Smooth muscle cell of the brain vasculature (primary cell): ENCODE data around the gene ARPP21.

Experiments
- DNase-seq: peaks from one replicate; pipeline ENCODE4 v3.0.0-alpha.2; 2012; ENCODE audit warnings: low read depth, low spot score

The ARPP21 gene

DNA sequence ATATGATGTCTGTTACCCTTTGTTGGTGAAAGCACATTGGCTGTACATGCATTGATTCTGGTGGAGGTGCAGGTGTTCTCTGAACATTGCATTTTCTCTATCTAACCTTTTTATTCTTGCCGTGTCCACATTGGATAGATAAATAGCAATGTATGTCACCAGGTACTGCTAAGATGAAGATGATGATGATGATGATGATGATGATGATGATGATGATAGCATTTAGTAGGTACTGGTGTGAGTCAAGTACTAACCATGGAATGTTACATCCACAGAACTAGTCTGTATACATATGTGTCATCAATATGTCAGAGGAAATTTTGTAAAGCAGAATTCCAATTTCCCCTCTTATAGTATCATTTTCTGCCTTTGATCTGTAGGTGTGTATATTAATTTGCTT, 36.3 kb downstream of the ARPP21 start:
- no peak for DNase-seq

GRCh38 chr3:35677797-35678196, 38.5 kb downstream of the ARPP21 start:
- no peak for DNase-seq

GRCh38 chr3:35678643-35679161, 39.4 kb downstream of the ARPP21 start:
- DNase-seq, result no peak

GRCh38 chr3:35679409-35680080, 40.2 kb downstream of the ARPP21 start:
- no peak for DNase-seq

GRCh38 chr3:35680866-35681650, 41.7 kb downstream of the ARPP21 start:
- DNase-seq, result no peak

DNA sequence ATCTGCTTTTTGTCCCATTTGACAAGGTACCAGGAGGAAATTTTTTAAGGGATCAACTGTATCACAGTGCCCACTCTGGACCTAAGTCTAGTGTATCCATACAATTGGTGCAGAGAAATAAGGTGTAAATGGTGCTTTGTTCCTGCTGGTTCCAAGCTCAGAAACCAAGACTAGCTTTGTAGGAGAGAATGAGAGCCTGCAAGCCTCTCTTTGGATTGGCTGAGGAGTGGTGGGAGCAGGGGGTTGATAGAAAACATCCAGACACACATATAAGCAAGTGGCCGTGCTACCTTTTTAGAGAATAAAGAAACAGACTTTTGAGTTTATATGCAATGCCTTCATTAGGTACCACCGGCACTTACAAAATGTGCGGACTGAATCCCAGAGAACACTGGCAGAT, 45.8 kb downstream of the ARPP21 start:
- no peak for DNase-seq

- DNase-seq, result no peak
These were observed 49.5 kb downstream of the ARPP21 start for GRCh38 chr3:35688826-35689225.

DNA sequence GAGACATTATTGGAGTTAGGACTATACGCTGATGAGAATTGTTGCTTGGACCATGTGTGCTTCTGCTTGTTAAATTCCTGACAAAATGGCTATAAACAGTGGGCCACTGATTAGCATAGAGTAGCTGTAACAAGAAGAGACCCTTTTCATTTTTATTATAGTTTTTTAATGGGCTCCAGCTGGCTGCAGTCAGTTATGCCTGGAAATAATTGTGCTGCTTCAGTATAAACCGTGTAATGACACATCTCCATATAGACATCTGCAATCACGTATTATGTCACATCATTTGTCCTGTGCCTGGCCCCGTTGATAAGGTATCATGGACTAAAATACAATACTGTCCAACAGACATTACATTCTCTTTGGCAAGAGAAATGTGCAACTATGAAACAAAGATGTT, 50.9 kb downstream of the ARPP21 start:
- no peak for DNase-seq

GRCh38 chr3:35705904-35706303, 66.6 kb downstream of the ARPP21 start:
- DNase-seq, result no peak

DNA sequence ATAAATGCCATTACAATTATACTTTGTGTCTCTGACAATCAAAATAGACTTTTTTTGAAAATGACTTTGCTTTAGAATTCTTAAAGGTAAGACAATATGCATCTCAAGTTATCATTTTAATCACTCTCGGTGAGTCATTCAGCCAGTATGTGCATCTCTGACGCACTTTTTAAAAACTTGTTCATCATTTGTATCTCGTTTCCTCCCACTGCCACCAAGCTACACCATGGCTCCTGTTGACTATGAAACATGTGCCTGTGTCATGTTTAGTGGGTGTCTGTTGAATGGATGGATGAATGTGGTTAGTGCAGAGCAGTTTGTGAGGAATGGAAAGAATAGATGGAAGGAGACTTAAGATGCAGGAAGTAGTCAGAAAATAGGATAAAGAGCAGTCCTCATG, 68.6 kb downstream of the ARPP21 start:
- DNase-seq, result no peak

DNA sequence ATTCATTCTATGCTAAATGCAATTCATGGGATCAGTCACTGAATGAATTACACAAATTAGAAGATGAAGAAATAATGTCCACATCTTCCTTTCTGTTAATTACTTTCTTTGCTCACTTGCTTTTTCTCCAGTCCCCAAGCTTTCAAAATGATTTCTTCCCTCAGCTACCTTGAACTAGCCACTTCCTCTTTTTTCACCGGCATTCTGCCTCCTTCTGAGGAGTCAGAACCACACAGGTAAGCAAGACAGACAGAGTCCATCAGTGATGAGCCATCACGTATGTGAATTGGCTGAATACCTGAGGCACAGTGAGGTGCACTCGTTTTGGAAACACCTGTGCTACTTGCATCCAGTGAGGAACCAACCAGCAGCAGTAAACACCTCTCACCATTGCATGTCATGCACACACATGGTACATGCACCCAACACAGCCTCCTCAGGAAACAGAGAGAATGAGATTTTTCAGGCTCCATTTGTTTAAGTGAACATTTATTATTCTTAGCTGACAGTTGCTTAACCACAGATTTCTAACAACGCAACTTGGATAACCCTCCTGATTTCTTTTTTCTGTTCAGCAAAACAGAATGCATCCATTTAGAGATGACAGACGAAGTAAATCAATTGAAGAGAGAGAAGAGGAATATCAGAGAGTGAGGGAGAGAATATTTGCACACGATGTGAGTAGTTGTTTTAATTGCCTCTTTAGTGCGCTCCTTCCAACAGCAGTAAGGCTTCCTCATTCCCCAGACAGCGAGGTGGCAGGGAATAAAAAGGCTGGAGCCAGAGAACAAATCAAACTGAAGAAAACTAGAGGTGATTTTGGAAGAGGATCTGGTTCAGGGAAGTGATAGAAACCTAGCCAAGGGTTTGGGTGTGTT, 69.3 kb downstream of the ARPP21 start:
- no peak for DNase-seq

DNA sequence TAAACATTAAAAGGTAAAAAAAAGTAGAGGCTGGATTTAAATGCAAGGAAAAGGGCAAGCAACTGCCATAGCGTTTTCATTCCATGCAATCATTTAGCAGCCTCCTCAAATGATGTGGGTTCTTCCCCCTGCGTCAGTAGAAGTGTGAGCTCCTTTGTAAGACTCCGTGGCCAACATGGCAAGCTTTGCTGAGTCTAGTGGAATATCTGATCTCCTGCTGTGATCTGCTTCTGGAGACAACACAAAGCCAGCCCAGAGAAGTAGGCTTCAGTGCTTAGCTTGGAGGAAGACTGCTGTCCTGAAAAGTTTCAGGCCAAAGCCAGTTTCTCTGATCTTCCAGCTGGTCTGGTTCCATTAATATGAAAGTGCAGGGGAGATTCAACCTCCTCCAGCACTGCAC, 70.4 kb downstream of the ARPP21 start:
- no peak for DNase-seq

- DNase-seq, result no peak
These were observed 71.2 kb downstream of the ARPP21 start for GRCh38 chr3:35710554-35710953.

GRCh38 chr3:35718921-35719320, 79.6 kb downstream of the ARPP21 start:
- DNase-seq, result no peak

DNA sequence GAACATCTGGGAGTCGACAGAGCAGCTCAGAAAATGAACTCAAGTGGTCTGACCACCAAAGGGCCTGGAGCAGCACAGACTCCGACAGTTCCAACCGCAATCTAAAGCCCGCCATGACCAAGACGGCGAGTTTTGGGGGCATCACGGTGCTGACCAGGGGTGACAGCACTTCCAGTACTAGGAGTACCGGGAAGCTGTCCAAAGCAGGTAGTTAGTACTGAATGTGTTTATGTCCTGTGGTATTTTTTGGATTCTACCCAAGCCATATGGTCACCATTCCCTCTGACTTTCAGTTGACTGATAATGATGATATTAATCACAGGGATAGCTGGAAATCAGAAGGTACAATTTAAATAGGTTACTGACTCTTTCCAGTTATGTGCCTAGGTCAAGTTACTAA, 82.3 kb downstream of the ARPP21 start:
- DNase-seq, result no peak

DNA sequence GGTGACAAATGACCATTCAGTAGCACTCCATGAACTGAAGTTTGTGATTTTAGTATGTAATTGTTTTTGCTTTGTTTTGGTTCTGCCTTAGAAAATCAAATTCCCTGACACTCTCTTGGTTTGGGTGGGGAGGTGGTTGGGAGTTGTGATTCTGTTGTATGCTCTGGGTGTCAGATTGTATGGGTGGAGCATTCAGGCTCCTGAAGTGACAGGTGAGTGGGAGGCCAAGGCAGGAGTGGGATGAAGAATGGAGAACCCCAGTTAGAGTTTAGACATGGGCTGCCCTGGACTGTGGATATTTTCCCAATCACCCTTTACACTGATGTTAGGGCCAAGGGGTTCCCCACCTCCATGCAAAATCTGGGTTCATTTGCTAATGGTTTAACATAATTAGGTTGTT, 83.6 kb downstream of the ARPP21 start:
- no peak for DNase-seq

- no peak for DNase-seq
These were observed 84.3 kb downstream of the ARPP21 start for GRCh38 chr3:35723480-35724097.

DNA sequence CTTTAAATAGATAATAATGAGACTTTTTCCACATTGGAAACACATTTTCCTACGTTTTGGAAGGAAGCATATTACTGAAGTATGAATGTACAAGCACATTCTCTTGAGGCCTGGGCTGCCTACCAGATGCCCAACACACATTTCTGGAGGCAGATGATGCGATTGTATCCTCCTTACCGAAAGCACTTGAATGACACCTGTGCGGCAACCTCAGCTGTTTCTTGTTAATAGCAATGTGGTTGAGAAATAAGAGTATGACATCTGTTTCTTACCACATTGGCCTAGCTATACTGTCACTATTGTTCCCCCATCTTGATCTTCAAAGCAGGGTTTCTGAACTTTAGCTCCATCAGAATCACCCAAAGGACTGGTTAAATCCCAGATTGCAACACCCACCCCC, 84.8 kb downstream of the ARPP21 start:
- no peak for DNase-seq

DNA sequence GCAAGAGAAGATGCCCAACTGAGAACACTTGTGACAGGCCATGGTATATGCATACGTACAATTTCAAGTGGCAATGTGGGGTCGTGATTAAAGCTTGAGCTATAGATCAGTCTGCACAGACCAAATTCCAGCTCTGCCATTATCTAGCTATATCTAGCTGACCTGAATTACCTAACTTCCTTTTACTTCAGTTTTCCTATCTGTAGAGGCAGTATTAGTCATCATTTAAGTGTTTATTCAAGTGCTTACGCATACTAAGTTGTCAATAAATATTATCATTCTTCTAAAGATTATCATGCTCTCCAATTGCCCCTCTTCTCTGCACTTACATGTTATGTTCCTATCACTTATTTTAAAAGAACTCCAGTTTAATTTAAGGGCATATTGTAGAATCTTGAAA, 87.9 kb downstream of the ARPP21 start:
- DNase-seq, result no peak

GRCh38 chr3:35733341-35733740, 94.0 kb downstream of the ARPP21 start:
- no peak for DNase-seq

DNA sequence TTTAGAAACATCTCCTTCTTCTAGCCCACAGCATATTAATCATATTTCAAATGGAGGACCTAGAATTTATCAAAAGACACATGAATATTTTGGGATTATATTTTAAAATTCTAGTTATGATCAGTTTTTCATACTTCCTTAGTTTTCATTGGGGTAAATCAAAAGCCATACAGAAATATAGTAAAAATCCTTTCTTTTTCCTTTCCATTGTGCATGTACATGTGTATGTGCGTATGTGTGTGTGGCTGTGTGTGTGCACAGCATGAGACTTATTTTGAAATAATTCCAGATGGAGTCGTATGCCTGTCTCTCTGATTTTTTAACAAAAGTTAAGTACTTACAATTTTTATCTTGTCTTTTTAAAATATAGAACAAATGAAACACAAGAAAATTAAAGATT, 94.5 kb downstream of the ARPP21 start:
- DNase-seq, result no peak

DNA sequence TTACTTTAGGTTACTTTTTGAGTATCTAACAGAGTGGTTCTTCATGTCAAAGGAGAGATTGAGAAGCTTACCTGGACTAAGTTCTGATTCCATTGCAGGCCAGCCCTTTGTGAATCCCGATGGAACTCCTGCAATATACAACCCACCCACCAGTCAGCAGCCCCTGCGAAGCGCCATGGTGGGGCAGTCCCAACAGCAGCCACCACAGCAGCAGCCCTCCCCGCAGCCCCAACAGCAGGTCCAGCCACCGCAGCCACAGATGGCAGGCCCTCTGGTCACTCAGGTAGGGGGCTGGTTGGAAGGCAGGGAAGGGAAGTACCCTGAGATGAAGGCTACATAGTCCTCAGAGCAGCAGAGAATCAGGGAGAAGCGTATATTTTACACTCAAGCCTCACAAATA, 97.8 kb downstream of the ARPP21 start:
- no peak for DNase-seq
